MCF 10A (cell line): ENCODE data around the gene DGCR2. TPM values are rescaled to one million over a fixed set of nuclear protein-coding genes. Genes with fewer than 3 reads are reported as not detected.

Source experiments
- BruUV-seq: library from RNA; stranded (reverse); fragments of 400-500 nt; replicated peaks from 2 replicates; lab custom pipeline; 2021; lab: Mats Ljungman, UMichigan
- CTCF ChIA-PET: fragments of 300-600 bp; sonication (Branson Sonifier 250); formaldehyde crosslinking; extraction: SDS; loops from one replicate; lab custom pipeline; 2021; ENCODE audit warnings: antibody characterized with exemption, inconsistent platforms; lab: Yijun Ruan, JAX
- POLR2A ChIA-PET: fragments of 300-600, 350-650 bp; sonication (Branson Sonifier 250); formaldehyde crosslinking; extraction: SDS; loops from one replicate; lab custom pipeline; 2020; ENCODE audit warnings: antibody characterized with exemption, inconsistent platforms; lab: Yijun Ruan, JAX
- DNase-seq: peaks from one replicate; pipeline ENCODE4 v3.0.0-alpha.2; 2018; ENCODE audit not compliant: unreplicated experiment
- H3K27ac Mint-ChIP-seq: one replicate; pipeline ENCODE4 v1.8.0; 2022; ENCODE audit warnings: mild to moderate bottlenecking, low read depth, mixed read lengths; ENCODE audit not compliant: unreplicated experiment
- H3K27me3 Mint-ChIP-seq: one replicate; pipeline ENCODE4 v1.8.0; 2022; ENCODE audit warnings: mixed read lengths; ENCODE audit not compliant: insufficient read depth, unreplicated experiment
- H3K36me3 Mint-ChIP-seq: one replicate; pipeline ENCODE4 v1.8.0; 2022; ENCODE audit warnings: mild to moderate bottlenecking, moderate library complexity, mixed read lengths; ENCODE audit not compliant: insufficient read depth, unreplicated experiment
- H3K4me1 Mint-ChIP-seq: one replicate; pipeline ENCODE4 v1.8.0; 2022; ENCODE audit warnings: mixed read lengths; ENCODE audit not compliant: insufficient read depth, unreplicated experiment
- H3K4me3 Mint-ChIP-seq: one replicate; pipeline ENCODE4 v1.8.0; 2022; ENCODE audit warnings: mild to moderate bottlenecking, moderate library complexity, mixed read lengths; ENCODE audit not compliant: unreplicated experiment
- H3K9me3 Mint-ChIP-seq: one replicate; pipeline ENCODE4 v1.8.0; 2022; ENCODE audit warnings: mixed read lengths; ENCODE audit not compliant: unreplicated experiment
- CTCF ChIP-seq: fragments of 200-600 bp; IDR thresholded peaks from one replicate; pipeline ENCODE4 v1.8.0; 2022; ENCODE audit warnings: antibody characterized with exemption, mild to moderate bottlenecking; ENCODE audit not compliant: unreplicated experiment
- intact Hi-C: fragments of 100-400 bp; cut with micrococcal nuclease; formaldehyde crosslinking; loops from 2 replicates; pipeline ENCODE4 v1.14.1; 2022
- total RNA-seq: library from RNA; stranded (reverse); gene quantifications from 2 replicates; pipeline ENCODE4 v1.2.3, GENCODE V29; 2022

DGCR2 gene
- total RNA-seq, 1 experiment from 2014 or later: 41.2 TPM

DNA sequence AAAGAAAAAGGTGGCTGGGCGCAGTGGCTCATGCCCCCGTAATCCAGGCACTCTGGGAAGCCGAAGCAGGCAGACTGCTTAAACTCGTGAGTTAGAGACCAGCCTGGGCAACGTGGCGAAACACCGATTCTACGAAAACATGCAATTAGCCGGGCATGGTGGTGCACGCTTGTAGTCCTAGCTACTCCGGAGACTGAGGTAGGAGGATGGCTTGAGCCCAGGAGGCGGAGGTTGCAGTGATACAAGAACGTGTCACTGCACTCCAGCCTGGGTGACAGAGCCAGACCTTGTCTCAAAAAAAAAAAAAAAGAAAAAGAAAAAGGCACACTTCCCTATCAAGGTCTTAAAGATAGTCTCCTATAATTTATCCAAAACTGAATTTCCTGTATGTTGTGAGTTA, 39.4 kb downstream of the DGCR2 start:
- POLR2A ChIA-PET: no interaction called here
- Mint-ChIP-seq H3K9me3 (no peaks in the 10 kb centered on the region), H3K4me3 (no peak overlapping the region), H3K27ac (no peak overlapping the region), H3K27me3 (no peaks in the 10 kb centered on the region), H3K36me3 (peaks cover 55% of the 10 kb centered on the region), H3K4me1 (peaks cover 5% of the 10 kb centered on the region)
- TF ChIP-seq CTCF: no peak
- CTCF ChIA-PET: interaction anchor here (0.6 kb wide), 1 partner anchor 547 kb away, joined by 3 read pairs; no protein-coding TSS in a partner anchor
- DNase-seq: no peak
- intact Hi-C loops: no loop called here
- no TSS peak for BruUV-seq

DNA sequence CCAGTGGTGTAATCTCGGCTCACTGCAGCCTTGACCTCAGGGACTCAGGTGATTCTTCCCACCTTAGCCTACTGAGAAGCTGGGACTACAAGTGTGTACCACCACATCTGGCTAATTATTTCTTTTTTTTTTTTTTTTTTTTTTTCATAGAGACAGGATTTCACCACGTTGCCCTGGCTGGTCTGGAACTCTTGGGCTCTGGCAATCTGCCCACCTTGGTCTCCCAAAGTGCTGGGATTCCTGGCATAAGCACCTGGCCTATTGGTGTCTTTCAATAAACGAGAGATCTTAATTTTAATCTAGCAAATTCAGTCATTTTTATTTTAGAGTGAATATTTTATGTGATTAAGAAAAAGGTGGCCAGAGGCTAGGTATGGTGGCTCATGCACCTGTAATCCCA, 40.1 kb downstream of the DGCR2 start:
- intact Hi-C loops: no loop called here
- POLR2A ChIA-PET: interaction anchor here (1.3 kb wide), 1 partner anchor 9 kb away, joined by 3 read pairs; no protein-coding TSS in a partner anchor
- no peak overlapping the region for H3K27ac Mint-ChIP-seq
- CTCF ChIA-PET: interaction anchor here (0.6 to 1.3 kb wide), 3 partner anchors 14 to 548 kb away, joined by 3 to 4 read pairs (median 3); no protein-coding TSS in a partner anchor
- H3K4me3 Mint-ChIP-seq: no peak overlapping the region
- no peak for DNase-seq
- H3K4me1 Mint-ChIP-seq: peaks cover 5% of the 10 kb centered on the region
- no peaks in the 10 kb centered on the region for H3K27me3 Mint-ChIP-seq
- TF ChIP-seq CTCF: no peak
- H3K36me3 Mint-ChIP-seq: peaks cover 55% of the 10 kb centered on the region
- no peaks in the 10 kb centered on the region for H3K9me3 Mint-ChIP-seq
- no TSS peak for BruUV-seq

- CTCF ChIA-PET: interaction anchor here (1.1 to 1.3 kb wide), 2 partner anchors 14 to 17 kb away, joined by 3 to 4 read pairs; no protein-coding TSS in a partner anchor
- Mint-ChIP-seq H3K27me3 (no peaks in the 10 kb centered on the region), H3K36me3 (peaks cover 55% of the 10 kb centered on the region), H3K9me3 (no peaks in the 10 kb centered on the region), H3K4me3 (no peak overlapping the region), H3K4me1 (peaks cover 5% of the 10 kb centered on the region), H3K27ac (no peak overlapping the region)
- DNase-seq: no peak
- POLR2A ChIA-PET: interaction anchor here (1.3 kb wide), 1 partner anchor 8 kb away, joined by 3 read pairs; no protein-coding TSS in a partner anchor
- no peak for TF ChIP-seq CTCF
- intact Hi-C loops: no loop called here
- BruUV-seq: no TSS peak
Observed at GRCh38 chr22:19081351-19081750, 40.9 kb downstream of the DGCR2 start.

GRCh38 chr22:19080853-19081252, 41.4 kb downstream of the DGCR2 start:
- POLR2A ChIA-PET: interaction anchor here (1.3 kb wide), 1 partner anchor 8 kb away, joined by 3 read pairs; no protein-coding TSS in a partner anchor
- no TSS peak for BruUV-seq
- intact Hi-C loops: no loop called here

More at GRCh38 chr22:19080853-19081252, 41.4 kb downstream of the DGCR2 start:
- H3K27ac Mint-ChIP-seq: no peak overlapping the region
- no peaks in the 10 kb centered on the region for H3K27me3 Mint-ChIP-seq
- DNase-seq: no peak
- CTCF ChIA-PET: interaction anchor here (1.1 to 1.3 kb wide), 2 partner anchors 15 to 17 kb away, joined by 3 to 4 read pairs; no protein-coding TSS in a partner anchor
- peaks cover 5% of the 10 kb centered on the region for H3K4me1 Mint-ChIP-seq
- no peaks in the 10 kb centered on the region for H3K9me3 Mint-ChIP-seq
- no peak for TF ChIP-seq CTCF
- H3K4me3 Mint-ChIP-seq: no peak overlapping the region
- peaks cover 55% of the 10 kb centered on the region for H3K36me3 Mint-ChIP-seq
